ENCODE measurements around the gene ACTL8.
"Not testable (repeated sequence)": the region's sequence is repeated elsewhere in the genome, so short reads cannot be mapped to it uniquely, and the experiment has no call there.

ACTL8 gene

DNA sequence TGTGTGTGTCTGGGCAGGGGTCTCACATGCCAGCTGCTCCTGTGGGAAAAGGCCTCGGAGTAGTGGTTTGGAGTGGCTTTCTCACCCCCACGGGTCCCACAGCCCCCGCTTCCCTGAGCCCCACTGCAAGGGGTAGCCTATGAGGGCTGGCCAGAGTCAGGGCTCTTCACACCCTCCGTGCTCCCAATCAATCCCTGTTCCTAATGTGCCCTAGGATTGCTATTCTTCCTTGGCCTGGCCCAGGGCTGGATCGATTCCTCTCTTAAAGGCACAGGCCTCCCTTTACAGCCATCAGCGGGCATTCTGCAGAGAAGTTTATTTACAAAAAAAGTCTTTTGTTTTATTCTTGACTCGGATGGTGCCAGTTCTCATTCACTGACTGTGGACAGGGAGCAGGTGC is 19.3 kb upstream of the ACTL8 start:
- DNase-seq = no peak

DNA sequence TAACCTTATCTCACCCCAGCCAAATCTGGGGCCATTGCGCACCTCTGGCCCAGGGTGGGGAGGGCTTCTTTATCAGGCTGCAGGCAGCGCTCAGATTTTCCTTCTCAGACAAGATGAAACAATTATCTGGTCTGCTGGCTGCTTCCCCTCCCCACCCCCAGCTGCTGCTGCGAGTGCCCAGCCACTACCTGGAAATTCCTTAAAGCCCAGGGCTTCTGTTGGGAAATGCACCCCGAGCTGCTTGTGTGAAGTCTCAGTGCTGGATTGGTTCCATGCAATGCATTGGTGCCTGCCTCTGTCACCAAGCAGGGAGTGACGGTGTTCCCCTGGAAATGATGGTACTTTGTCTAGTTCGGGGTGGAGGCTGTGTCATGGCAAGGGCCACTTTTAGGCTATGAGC is 18.5 kb upstream of the ACTL8 start:
- DNase-seq = no peak

DNA sequence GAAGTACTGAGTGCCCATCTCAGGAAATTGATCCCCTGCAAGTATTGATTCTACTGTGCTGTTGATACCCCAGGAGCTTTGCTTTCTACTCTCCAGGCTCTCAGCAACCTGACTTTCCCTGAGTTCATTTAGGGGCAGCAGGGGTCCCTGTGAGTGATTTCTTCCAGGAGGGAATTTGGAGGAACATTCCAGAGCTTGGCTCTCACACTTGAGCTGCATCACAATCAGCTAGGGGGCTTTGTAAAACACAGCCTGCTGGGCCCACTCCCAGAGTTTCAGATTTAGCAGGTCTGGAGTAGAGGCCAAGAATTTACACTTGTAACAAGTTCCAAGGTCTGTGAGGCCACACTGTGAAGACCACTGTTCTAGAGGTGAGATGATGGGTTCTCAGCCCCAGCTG is 16.1 kb upstream of the ACTL8 start:
- no peak for DNase-seq

DNA sequence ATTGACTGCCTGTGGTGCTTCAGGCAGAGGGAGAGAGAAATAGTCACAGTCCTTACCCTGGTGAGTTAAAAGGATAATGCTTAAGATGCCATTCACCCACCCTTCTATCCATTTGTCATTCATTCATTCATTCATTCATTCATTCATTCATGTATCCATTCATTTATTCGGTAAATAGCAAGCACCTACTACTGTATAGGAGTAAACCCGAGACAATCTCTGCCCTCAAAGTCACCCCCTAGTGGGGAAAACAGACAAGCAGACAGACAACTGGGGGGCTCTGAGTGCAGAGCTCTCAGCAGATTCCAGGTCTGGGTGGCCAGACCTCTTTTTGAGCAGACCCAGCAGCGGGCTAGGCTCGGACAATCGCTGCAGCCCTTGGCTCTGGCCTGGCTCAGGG is 14.1 kb upstream of the ACTL8 start:
- DNase-seq = no peak

DNA sequence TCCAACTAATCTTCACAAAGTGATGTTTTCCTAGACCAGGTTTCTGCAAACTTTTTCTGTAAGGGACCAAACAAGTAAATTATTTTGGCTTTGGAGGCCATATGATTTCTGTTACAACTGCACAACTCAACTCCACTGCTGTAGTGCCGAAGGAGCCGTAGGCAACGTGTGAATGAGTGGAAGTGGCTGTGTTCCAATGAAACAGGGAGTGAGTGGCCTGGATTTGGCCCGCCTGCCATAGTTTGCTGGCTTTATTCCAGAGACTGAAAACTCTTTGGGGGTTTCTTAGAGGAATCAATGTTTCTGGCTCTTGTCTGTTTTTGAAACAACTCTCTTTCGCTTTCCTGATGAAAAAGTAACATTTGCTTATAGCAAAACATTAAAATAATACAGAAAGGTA is 12.6 kb upstream of the ACTL8 start:
- no peak for DNase-seq

DNA sequence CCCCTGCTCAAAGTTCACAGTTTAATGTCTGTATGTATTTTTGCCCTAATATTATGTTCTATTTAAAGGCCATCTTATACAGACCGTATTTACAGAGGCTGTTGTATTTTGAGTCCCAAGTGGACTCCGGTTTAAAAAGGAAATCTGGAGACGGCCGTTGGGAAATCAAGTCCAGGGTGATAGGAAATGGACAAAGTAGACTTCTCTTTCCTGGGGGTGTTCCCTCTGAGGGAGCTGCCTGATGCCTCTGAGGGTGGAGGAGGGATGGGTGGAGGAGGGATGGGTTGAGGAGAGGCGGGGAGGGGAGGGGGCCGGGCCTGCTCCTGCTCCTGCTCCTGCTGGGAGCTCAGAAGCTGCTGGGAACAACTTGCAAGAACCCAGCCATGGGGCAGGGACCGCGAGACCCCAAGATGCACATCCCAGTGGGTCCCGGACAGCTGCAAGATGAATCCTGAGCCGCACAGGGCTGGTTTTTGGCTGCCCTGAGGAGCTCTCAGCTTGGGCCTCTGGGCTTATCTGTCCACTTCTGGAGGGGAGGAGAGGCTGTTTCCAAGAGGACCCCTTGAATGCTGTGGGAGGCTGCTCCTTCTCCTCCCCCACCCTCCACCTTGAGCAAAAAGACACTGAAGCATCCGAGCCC is 12.0 kb upstream of the ACTL8 start:
- DNase-seq = no peak

DNA sequence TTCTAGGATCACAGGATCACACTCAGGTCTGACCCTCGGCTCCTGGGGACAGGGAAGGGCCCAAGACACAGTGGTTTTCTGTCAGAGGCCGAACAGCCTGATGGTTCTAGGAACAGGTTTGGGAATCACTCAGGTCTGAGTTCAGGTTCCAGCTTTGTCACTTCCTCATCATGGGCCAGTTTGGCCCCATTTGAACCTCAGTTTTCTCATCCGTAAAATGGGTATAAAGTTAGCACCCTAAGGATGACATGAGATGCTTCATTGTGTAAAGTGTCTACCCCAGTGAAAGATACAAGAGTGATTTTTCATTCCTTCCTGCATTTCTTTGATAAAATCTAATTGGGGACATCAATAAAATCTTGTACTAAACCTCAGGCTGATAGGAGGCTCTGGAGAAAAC is 11.2 kb upstream of the ACTL8 start:
- DNase-seq = no peak

DNA sequence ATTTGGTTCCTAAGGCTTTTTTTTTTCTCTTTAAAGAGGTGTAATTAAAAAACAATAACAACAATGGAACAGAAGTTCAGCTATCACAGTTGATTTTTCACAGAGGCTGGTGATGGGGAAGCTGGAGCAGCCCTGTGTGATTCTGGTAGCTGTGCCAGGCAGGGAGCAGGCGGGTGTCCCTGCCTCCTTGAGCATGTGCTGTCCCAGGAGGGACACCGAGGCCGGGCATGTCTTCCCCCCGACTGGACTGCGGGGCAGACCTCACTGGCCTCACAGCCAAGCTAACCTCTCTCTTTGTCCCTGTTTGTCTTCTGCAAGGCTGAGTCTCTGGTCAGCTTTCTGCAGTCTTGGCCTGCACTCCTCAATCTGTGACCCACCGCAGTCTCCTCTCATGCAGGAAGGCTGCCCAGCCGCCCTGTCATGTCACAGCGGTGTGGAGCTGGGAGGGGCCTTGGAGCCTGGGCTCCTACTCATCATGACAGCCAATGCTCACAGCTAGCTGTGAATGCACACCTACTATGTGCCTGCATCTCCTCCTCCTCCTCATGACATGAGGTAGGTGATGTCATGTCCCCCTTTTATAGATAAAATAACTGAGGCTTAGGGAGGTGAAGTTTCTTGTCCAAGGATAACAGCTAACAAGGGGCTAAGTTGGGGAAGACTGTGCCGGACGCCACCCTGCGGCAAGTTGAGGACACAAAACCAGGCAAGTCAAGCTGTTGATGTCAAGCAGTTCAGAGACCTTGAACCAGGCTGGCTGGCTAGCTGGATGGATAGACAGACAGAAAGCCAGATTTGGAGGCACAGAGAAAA is 10.3 kb upstream of the ACTL8 start:
- DNase-seq = no peak

DNA sequence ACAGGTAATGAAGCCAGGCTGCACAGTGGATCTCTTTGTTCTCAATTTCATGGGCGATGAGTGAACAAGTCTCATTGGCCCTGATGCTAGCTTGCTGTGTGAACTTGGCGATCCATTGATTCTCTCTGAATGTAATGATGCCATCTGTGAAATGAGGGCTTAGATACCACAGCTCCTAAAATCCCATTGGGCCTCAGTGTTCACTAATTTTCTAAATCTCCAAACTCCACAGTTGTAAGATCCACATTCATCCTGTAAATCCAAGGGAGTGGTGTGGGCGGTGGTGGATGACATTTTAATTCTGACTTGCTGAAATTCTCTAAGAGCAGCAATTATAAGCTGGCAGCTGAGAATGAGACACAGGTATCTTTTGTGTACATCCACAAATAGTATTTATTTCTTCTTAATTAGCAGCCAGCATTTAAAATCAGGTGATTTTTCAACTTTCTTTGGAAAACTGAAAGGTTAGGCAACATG is 9.6 kb upstream of the ACTL8 start:
- no peak for DNase-seq

DNA sequence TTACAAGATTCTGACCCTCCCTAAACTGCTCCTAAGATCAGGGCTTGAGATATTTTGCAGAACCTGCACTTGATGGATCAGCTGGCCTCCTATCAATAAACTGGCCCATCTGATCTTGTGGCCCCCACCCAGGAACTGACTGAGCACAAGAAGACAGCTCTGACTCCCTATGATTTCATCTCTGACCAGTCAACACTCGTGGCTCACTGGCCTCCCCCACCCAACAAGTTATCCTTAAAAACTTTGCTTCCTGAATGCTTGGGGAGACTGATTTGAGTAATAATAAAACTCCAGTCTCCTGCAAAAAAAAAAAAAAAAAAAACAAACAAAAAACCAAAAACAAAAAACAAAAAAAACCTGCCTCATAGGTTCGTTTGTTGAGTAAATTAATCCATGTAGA is 8.9 kb upstream of the ACTL8 start:
- not testable (repeated sequence) for DNase-seq

DNA sequence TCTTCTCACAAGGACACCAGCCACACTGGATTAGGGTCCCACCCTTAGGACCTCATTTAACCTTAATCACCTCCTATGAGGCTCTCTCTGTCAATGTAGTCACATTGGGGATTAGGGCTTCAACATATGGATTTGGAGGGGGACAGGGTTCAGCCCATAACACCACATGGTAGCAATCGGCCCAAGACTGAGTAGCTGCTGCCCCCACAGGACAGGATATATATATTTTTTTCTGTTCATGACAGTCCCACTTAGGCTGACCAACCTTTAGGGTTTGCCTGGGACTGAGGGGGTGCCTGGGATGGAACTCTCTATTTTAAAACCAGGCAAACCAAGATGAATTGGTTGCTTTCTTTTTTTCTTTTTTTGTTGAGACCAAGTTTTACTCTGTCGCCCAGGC is 8.2 kb upstream of the ACTL8 start:
- DNase-seq = peak; percentile 19

DNA sequence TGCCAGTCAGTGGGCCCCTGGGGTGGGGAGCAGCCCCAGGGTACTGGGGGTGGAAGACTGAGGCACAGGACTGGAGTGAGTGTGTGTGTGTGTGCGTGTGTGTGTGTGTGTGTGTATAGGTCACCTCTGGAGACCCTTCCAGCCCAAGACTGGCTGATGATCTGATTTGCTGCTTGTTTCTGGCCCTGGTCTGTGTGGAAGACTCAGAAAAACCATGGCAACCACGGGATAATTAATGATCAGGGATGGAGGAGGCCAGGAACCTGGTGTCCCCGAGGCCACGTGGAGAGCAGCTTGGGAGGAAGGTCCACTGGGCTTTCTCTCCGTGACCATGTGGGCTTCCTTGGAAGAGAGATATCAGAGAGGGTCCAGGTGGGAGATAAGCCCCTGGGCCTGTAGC is 4.8 kb upstream of the ACTL8 start:
- DNase-seq = no peak

DNA sequence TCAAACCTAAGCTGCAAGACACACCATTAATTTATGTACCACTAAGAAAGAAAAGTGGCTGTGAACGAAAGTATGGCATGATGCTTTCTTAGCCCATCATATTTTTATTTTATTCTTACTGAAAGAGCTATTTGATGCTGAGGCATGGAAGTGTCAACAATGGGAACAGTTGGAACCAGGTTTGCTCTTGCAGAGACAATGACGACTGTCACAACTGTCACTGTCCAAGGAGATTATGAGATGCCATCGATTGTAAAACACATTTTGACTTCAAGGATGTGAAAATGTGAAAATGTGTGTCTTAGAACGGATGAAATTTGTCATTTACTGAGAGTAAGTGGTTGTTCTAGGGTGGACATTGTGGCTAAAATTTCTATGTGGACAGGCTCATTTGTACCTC is 2.8 kb upstream of the ACTL8 start:
- no peak for DNase-seq

DNA sequence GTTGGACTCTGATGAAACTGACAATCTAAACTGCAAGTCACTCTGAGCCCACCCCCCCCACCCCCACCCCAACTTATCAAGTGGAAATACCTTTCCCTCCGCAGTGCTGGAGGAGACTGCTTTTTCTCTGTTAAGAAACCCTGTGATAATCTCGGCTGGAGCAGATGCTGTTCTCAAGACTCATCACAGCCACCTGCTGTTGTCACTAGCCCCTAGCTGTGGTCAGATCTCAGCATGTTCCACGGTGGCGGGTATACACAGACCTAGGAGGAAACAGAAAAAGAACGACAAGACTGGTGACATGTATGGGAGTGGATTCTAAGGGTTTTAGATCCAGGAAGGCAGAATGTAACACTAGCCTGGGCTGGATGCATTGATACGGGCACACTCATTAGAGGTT is 2.3 kb downstream of the ACTL8 start:
- DNase-seq = peak; percentile 52

DNA sequence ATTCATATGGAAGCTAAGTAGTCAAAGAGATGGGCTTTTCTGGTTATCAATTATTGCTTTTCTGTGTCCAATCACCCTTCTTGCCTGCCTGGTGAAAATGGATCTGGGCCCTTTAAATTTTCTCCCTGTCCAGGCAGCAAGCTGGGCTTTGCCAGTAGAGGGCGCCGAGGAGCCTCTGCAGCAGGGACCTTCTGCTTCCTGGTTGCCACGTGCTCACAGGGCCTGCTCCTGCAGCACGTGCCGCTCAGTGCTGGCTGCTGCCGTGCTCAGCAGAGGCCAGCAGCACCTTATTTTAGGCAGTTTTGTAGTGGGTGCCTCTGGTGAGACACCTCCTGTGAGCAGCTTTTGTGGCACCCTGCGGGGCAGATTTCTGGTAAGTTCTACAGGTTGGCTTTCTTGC is 4.0 kb downstream of the ACTL8 start:
- no peak for DNase-seq

DNA sequence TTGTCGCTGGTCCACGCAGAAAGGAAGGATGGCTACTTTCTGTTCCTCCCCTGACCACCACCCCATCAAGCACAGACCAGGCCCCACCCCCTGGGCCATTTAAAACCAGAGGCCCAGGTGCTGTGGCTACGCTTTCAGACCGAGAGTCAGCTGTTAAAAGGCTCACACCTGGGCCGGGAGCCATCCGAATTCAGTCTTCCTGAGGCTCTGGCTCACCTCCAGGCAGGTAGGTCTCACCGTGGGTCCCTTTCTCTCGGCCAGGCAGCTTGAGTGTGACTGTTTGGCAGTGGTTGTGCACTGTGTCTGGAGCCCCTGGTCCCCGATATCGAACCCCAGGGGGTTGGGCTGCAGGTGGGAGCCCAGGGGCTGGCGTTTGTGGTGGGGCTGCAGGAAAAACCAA is 7.2 kb downstream of the ACTL8 start:
- no peak for DNase-seq

DNA sequence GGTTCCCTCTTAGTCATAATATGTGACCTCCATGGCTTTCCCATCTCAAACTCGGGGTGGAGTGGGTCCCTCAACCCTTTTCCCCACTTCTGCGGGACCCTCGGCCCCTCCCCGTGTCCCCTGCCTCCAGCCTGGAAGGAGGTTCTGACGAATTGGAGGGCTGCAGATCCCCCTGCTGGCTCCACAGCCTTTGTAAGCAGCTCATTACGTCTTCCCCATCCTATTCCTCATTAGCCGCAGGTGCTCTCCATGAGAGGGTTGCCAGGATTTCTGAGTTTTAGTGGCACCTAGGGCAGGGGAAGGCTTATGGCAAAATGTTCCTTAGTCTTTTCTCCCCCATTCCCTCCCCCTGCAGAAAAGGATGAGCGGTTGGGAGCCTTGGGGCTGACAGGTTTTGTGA is 8.3 kb downstream of the ACTL8 start:
- no peak for DNase-seq

DNA sequence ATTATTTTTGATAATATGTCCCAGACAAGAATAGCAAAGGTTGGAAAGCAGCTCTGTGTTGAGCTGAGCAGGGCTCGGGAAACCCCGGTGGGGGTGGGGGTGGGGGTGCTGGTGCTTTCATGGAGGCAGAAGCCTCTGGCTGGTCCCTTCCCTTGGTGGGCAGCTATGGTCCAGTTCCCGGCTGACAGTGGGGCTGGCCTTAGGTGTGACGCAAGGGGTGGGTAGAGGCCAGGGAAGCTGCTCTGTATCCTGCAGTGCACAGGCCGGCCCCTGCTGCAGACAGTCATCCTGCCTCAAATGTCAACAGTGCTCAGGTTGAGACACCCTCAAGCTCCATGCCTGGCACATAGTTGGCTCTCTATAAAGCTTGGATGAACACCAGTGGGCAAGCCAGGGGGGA is 8.9 kb downstream of the ACTL8 start:
- no peak for DNase-seq

DNA sequence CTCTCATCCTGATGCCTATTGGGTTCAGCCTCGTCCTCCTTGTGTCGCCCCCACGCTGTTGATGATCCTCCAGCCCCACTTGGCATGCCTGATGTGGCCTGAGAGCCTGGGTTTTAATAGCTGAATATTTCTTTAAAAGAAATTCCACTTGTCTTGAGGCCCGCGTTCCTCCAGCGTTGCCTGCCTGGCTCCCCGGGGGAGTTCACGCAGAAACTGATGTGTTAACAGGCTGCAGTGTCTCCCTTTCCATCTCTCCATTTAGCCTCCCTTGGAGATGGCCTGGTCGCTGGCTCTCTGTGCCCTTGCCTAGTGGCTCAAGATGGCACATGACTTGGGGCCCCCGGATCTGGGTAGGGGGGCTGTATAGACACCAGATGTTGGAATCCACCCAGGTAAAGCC is 9.5 kb downstream of the ACTL8 start:
- no peak for DNase-seq

DNA sequence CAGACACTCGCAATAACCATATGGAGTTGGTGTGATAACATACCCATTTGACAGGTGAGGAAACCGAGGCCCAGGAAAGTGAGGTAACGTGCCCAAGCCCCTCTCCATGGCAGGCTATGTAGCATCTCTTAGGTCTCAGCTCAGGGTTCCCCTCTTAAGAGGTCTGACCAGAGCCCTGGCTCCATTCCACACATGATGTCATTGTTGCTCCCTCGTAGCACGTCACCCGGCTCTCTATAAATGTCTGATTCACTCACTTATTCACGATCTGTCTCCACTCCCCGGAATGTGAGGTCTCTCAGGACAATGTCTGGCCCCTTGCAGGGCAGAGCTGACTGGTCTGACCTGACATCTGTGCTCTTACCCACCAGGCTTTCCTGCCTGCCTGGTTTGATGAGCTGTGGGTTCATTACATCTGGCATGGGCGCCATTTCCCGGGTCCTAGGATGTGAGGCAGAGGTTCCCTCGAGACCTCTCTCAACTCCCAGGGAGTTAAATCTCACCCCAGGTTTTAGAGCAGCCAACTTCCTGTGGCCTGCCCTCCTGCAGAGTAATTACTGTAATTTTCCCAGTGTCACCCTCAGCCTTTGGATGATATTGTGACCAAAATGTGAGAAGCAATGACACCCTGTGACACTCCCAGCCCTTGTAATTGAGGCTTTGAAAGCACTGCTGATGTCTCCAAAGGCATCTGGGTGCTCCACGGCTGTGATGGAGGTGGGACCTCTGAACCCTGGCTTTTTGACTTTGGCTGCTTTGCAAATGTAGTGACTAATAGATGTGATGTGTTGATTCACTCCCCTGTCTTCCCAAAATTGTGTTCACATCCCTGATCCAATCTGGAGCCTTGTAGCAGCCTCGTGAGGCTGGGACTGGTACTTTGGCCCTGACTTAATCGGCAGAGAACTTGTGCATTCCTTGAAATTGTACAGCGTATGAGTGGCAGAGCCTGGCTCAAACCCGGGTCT is 10.6 kb downstream of the ACTL8 start:
- no peak for DNase-seq

DNA sequence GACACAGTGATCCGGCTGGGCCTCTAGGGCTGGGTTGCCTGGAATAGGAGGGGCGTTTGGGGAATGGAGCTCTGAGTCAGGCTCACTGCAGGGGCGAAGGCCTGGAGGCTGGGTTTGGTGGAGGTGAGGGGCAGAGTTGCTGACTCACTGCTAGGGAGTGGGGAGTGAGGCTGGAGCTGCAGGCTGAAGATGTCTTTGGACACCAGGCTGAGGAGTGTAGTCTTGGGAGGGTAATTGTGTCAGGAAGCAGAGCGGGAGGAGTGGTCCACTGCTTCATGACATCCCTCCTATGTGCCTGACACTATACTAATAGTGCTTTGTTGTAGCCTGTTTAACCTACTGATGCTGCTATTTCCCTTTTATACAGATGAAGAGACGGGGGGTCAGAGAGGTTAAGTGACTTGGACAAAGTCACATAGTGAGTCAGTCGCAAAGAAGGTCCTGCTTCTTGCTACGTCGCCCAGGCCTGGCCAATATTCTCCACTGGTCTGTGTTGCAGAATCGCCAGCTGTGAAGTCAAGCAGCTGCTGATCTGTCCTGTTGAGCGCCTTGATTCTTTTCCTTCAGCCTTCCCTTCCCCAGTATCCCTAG is 13.6 kb downstream of the ACTL8 start:
- DNase-seq = no peak

DNA sequence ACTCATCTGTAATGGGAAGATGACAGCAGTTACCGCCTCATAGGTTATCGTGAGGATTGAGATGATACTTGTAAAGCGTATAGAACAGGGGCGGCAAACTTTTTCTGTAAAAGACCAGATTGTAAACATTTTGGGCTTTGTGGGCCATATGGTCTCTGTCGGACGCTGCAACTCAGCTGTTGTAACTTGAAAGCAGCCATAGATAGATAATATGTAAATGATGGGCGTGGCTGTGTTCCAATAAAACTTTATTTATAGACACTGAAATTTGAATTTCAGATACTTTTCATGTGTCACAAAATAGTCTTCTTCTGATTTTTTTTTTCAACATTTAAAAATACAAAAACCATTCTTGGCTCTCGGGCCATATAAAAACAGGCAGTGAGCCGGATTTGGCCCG is 15.8 kb downstream of the ACTL8 start:
- no peak for DNase-seq

DNA sequence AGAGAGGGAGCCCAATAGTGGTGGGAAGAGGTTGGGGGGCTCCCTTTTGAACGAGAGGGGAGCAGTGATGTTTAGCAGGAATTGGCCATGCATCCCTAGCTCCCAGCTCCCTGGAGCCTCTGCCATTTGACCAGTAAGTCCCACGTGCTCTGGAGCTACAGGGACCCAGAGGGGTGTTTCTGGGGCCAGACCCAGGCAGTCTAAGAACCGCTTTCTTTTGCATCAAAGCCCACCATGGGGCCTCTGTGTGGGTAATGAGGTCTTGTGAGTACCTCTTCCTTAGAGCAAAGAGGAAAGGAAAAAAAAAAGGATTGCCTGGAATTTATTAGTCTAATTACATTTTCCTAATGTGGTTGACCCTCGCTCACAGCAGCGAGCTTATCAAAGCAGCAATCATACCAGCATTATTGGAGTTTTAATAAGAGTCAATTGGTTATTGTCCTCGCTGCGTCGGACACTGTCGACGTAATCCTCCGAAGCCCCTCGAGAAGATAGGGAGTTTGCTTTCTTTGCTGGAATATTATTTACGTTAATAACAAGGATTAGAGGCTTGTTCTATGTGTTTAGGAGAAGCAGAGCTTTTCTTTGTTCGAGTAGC is 17.6 kb downstream of the ACTL8 start:
- no peak for DNase-seq

Data from NCI-H524 treated with DMSO at 0.1 percent for 48 hours (cell line).